HG02840 (cell line): ENCODE results near the gene HSPA1A.
"Not testable (repeated sequence)": the region's sequence is repeated elsewhere in the genome, so short reads cannot be mapped to it uniquely, and the experiment has no call there.

ENCODE experiments used
- ATAC-seq: cut with Tn5 transposase; IDR thresholded peaks from one replicate; pipeline ENCODE4 v1.9.1; 2021; ENCODE audit warnings: mild to moderate bottlenecking, moderate library complexity, moderate number of reproducible peaks; ENCODE audit not compliant: unreplicated experiment, low FRiP score

Gene HSPA1A

GRCh38 chr6:31780507-31781243 is 34.7 kb upstream of the HSPA1A start:
- no peak for ATAC-seq

GRCh38 chr6:31781244-31782125 is 33.9 kb upstream of the HSPA1A start:
- ATAC-seq, result no peak

GRCh38 chr6:31782126-31782855 is 33.1 kb upstream of the HSPA1A start:
- no peak for ATAC-seq

- no peak for ATAC-seq
Observed at GRCh38 chr6:31784098-31784925, 31.0 kb upstream of the HSPA1A start.

GRCh38 chr6:31785475-31785874 is 29.9 kb upstream of the HSPA1A start:
- ATAC-seq, result no peak

GRCh38 chr6:31791324-31792089 is 23.8 kb upstream of the HSPA1A start:
- ATAC-seq, result no peak

- ATAC-seq, result no peak
Observed at GRCh38 chr6:31792090-31792374, 23.3 kb upstream of the HSPA1A start.

- no peak for ATAC-seq
Observed at GRCh38 chr6:31792761-31793171, 22.6 kb upstream of the HSPA1A start.

GRCh38 chr6:31793927-31794245 is 21.5 kb upstream of the HSPA1A start:
- ATAC-seq, result not testable (repeated sequence)

- ATAC-seq, result no peak
Observed at GRCh38 chr6:31794294-31794865, 21.0 kb upstream of the HSPA1A start.

- ATAC-seq, result no peak
Observed at GRCh38 chr6:31794866-31795615, 20.3 kb upstream of the HSPA1A start.

GRCh38 chr6:31795616-31796298 is 19.6 kb upstream of the HSPA1A start, which contains the start of gene VARS1:
VARS1 (minus strand) TSS chr6:31795752; CDS start chr6:31795217, 535 bp downstream.
- no peak for ATAC-seq

- ATAC-seq, result no peak
Observed at GRCh38 chr6:31796993-31797385, 18.4 kb upstream of the HSPA1A start.

- no peak for ATAC-seq
Observed at GRCh38 chr6:31797588-31797987, 17.8 kb upstream of the HSPA1A start.

GRCh38 chr6:31799781-31800180 is 15.6 kb upstream of the HSPA1A start:
- no peak for ATAC-seq

- not testable (repeated sequence) for ATAC-seq
Observed at GRCh38 chr6:31801031-31801927, 14.1 kb upstream of the HSPA1A start.

- peak; percentile 19 for ATAC-seq
Observed at GRCh38 chr6:31805939-31806469, 9.3 kb upstream of the HSPA1A start.
